Measurements from ENCODE around the gene PTPRD.

PTPRD gene

DNA sequence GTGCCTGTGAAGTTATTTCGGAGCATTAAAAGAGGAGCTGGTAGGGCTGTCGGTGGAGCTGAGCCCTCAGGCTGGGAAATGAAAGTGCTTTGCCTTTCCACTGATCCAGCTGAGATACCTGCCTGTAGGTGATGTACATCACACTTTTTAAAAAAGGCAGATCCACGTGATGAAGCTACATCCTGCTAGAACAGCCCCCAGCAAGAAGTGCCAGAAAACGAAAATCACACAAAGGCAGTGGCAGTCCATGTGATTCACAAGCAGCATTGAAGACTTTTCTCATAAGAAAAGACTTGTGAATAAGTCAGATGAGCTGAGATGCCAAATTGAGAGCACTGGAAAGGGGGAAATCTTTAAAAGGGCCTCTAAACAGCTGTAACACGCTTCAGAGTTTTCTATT is 765.1 kb downstream of the PTPRD start:
- Histone ChIP-seq H3K9me3 (ENCODE audit: control insufficient read depth in 2 of 2, low read length in 2 of 2) (no peaks in the 10 kb centered on the region), H3K27ac (ENCODE audit: low read length) (no peak overlapping the region), H3K36me3 (ENCODE audit: control insufficient read depth in 2 of 2, insufficient read depth in 2 of 2, low read length in 2 of 2) (no peaks in the 10 kb centered on the region), H3K27me3 (ENCODE audit: control insufficient read depth in 1 of 2, insufficient read depth in 2 of 2, low read length in 2 of 2) (no peaks in the 10 kb centered on the region), H3K9ac (ENCODE audit: low read length in 2 of 2) (no peak overlapping the region), H3K4me3 (ENCODE audit: low read length in 2 of 2) (no peak overlapping the region), H3K4me1 (ENCODE audit: control insufficient read depth, insufficient read depth, low read length) (no peaks in the 10 kb centered on the region)

DNA sequence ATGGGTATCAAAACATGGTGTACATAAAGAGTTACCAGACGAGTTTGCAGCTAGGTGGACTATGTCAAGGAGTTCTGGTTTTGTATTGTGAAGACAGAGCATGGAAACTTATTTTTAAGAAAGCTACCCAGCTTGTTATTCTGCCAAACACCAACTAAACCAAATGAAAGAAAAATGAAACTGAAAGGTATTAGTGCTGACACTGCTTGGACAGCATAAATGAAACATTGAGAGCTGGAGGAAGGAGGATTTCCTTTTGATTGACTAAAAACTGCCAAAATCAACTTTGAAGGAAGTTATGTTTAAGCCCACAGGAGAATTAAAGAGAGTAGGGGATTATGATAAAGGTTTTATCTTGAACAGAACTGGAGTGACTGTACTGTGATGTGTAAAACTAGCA is 766.2 kb downstream of the PTPRD start:
- no peaks in the 10 kb centered on the region for H3K27me3 ChIP-seq (ENCODE audit: control insufficient read depth in 1 of 2, insufficient read depth in 2 of 2, low read length in 2 of 2)
- H3K9me3 ChIP-seq (ENCODE audit: control insufficient read depth in 2 of 2, low read length in 2 of 2), result no peaks in the 10 kb centered on the region
- no peak overlapping the region for H3K27ac ChIP-seq (ENCODE audit: low read length)
- H3K4me1 ChIP-seq (ENCODE audit: control insufficient read depth, insufficient read depth, low read length), result no peaks in the 10 kb centered on the region
- H3K9ac ChIP-seq (ENCODE audit: low read length in 2 of 2), result no peak overlapping the region
- H3K36me3 ChIP-seq (ENCODE audit: control insufficient read depth in 2 of 2, insufficient read depth in 2 of 2, low read length in 2 of 2), result no peaks in the 10 kb centered on the region
- H3K4me3 ChIP-seq (ENCODE audit: low read length in 2 of 2), result no peak overlapping the region

DNA sequence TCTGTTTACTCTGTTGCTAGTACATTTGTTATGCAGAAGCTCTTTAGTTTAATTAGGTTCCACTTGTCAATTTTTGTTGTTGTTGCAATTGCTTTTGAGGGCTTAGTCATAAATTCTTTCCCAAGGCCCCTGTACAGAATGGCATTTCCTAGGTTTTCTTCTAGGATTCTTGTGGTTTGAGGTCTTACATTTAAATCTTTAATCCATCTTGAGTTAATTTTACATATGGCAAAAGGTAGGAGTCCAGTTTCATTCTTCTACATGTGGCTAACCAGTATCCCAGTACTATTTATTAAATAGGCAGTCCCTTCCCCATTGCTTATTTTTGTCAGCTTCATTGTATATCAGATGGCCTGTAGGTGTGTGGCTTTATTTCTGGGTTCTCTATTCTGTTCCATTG is 792.4 kb downstream of the PTPRD start:
- Histone ChIP-seq H3K36me3 (ENCODE audit: control insufficient read depth in 2 of 2, insufficient read depth in 2 of 2, low read length in 2 of 2) (no peaks in the 10 kb centered on the region), H3K4me1 (ENCODE audit: control insufficient read depth, insufficient read depth, low read length) (no peaks in the 10 kb centered on the region), H3K9ac (ENCODE audit: low read length in 2 of 2) (no peak overlapping the region), H3K27ac (ENCODE audit: low read length) (no peak overlapping the region), H3K4me3 (ENCODE audit: low read length in 2 of 2) (no peak overlapping the region), H3K9me3 (ENCODE audit: control insufficient read depth in 2 of 2, low read length in 2 of 2) (peaks cover 0 to 3% of the 10 kb centered on the region in 2 donors), H3K27me3 (ENCODE audit: control insufficient read depth in 1 of 2, insufficient read depth in 2 of 2, low read length in 2 of 2) (no peaks in the 10 kb centered on the region)

DNA sequence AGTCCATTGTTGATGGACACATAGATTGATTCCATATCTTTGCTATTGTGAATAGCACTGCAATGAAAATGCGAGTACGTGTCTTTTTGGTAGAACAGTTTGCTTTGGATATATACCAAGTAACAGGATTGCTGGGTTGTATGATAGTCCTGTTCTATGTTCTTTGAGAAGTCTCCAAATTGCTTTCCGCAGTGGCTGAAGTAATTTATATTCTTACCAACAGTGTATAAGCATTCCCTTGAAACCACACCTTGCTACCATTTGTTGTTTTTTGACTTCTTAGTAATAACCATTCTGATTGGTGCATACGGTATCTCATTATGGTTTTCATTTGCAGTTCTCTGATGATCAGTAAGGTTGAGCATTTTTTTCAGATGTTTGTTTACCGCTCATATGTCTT is 792.9 kb downstream of the PTPRD start:
- H3K4me3 ChIP-seq (ENCODE audit: low read length in 2 of 2), result no peak overlapping the region
- peaks cover 0 to 3% of the 10 kb centered on the region in 2 donors for H3K9me3 ChIP-seq (ENCODE audit: control insufficient read depth in 2 of 2, low read length in 2 of 2)
- no peaks in the 10 kb centered on the region for H3K36me3 ChIP-seq (ENCODE audit: control insufficient read depth in 2 of 2, insufficient read depth in 2 of 2, low read length in 2 of 2)

DNA sequence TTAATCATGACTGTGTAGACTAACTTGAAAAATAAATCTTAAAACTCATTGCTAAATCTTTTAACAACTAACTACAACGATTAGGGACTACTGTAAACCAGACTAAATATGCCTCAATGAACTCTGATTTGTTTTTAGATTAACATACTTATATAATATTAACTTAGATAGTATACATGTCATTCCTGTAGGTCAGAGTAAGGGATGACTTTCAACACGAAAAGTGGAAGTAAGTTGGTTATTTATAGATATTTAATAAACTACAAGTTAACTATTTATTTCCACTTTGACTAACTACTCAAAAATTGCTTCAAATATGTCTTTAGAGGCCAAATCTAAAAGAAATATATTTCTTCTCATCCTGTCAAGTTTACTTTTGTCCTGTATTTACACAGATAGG is 795.6 kb downstream of the PTPRD start:
- H3K9me3 ChIP-seq (ENCODE audit: control insufficient read depth in 2 of 2, low read length in 2 of 2), result peaks cover 0 to 3% of the 10 kb centered on the region in 2 donors
- H3K27ac ChIP-seq (ENCODE audit: low read length), result no peak overlapping the region
- H3K4me1 ChIP-seq (ENCODE audit: control insufficient read depth, insufficient read depth, low read length), result no peaks in the 10 kb centered on the region
- H3K4me3 ChIP-seq (ENCODE audit: low read length in 2 of 2), result no peak overlapping the region
- H3K27me3 ChIP-seq (ENCODE audit: control insufficient read depth in 1 of 2, insufficient read depth in 2 of 2, low read length in 2 of 2), result no peaks in the 10 kb centered on the region
- no peaks in the 10 kb centered on the region for H3K36me3 ChIP-seq (ENCODE audit: control insufficient read depth in 2 of 2, insufficient read depth in 2 of 2, low read length in 2 of 2)
- H3K9ac ChIP-seq (ENCODE audit: low read length in 2 of 2), result no peak overlapping the region

More for the DNA sequence above, 792.9 kb downstream of the PTPRD start:
- Histone ChIP-seq H3K27ac (ENCODE audit: low read length) (no peak overlapping the region), H3K4me1 (ENCODE audit: control insufficient read depth, insufficient read depth, low read length) (no peaks in the 10 kb centered on the region), H3K9ac (ENCODE audit: low read length in 2 of 2) (no peak overlapping the region), H3K27me3 (ENCODE audit: control insufficient read depth in 1 of 2, insufficient read depth in 2 of 2, low read length in 2 of 2) (no peaks in the 10 kb centered on the region)

DNA sequence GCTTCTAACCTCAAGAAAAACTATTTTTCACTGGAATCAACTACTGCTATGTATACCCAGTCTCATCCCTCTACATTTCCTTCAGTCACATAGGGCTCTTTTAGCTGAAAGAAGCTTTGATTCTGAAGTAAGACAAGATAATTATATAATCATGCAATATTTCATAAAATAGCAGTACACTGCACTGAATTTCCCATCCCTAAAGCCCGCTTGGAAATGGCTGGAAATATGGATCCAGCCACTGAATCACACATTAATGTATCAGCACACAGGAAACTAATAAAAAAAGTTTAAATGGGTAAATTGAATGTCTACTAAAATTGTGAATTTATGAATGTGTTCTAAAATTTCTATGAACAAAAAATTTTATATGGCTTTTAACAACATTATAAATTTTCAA is 808.7 kb downstream of the PTPRD start:
- Histone ChIP-seq H3K27ac (ENCODE audit: low read length) (no peak overlapping the region), H3K9me3 (ENCODE audit: control insufficient read depth in 2 of 2, low read length in 2 of 2) (no peaks in the 10 kb centered on the region), H3K4me3 (ENCODE audit: low read length in 2 of 2) (no peak overlapping the region), H3K36me3 (ENCODE audit: control insufficient read depth in 2 of 2, insufficient read depth in 2 of 2, low read length in 2 of 2) (no peaks in the 10 kb centered on the region), H3K9ac (ENCODE audit: low read length in 2 of 2) (no peak overlapping the region), H3K27me3 (ENCODE audit: control insufficient read depth in 1 of 2, insufficient read depth in 2 of 2, low read length in 2 of 2) (no peaks in the 10 kb centered on the region), H3K4me1 (ENCODE audit: control insufficient read depth, insufficient read depth, low read length) (no peaks in the 10 kb centered on the region)

DNA sequence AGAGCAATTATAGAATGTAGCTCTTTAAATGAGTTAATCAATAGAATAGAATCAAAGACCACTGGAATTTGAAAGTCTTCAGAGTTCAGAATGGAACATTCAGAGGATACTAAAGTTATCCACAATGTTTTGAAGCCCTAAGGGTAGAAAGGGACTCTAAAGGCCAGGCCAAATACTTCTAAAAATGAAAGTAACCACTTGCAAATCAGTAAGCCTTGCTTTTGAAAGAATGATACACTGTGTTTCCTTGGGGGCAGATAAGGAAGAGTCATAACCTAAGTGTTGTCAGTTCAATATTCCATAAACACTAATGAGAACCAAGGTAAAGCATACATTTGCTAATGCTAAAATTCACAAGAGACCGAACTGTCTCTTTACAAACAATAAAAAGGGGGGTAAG is 813.5 kb downstream of the PTPRD start:
- Histone ChIP-seq H3K9me3 (ENCODE audit: control insufficient read depth in 2 of 2, low read length in 2 of 2) (no peaks in the 10 kb centered on the region), H3K36me3 (ENCODE audit: control insufficient read depth in 2 of 2, insufficient read depth in 2 of 2, low read length in 2 of 2) (no peaks in the 10 kb centered on the region), H3K4me3 (ENCODE audit: low read length in 2 of 2) (no peak overlapping the region), H3K27ac (ENCODE audit: low read length) (no peak overlapping the region), H3K27me3 (ENCODE audit: control insufficient read depth in 1 of 2, insufficient read depth in 2 of 2, low read length in 2 of 2) (no peaks in the 10 kb centered on the region), H3K9ac (ENCODE audit: low read length in 2 of 2) (no peak overlapping the region), H3K4me1 (ENCODE audit: control insufficient read depth, insufficient read depth, low read length) (no peaks in the 10 kb centered on the region)

DNA sequence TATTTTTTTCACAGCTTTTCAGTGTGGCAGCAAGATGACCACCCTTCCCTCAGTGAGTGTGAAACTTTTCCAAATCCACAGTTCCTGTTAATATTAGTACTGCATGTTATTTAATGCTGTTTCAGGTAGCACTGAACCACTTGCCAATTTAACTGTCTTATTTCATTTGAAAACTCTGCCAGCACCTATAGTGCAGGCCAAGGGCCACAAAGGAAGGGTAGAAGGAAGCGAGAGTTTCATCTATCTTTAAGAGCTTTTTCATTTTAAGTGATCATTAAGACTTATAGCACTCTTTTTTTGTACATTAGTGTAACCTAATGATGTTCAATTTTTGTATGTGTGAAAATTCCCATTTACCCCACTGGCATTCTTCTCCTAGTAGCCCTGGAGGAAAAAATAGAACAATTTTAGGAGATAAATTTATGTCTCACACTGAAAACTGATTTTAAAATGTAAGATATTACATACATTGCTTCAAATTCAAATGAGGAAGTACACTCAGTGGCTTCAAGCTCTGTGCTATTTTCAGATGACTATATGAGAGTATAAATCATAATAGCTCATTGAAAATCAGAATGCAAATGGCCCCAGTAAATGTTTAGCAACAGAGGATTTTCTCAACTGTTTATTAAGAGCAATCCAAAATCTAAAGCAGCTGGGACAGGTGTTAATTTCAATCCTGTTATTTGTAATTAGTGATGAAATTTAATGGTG is 820.5 kb downstream of the PTPRD start:
- H3K27ac ChIP-seq (ENCODE audit: low read length), result no peak overlapping the region
- no peaks in the 10 kb centered on the region for H3K4me1 ChIP-seq (ENCODE audit: control insufficient read depth, insufficient read depth, low read length)
- H3K9me3 ChIP-seq (ENCODE audit: control insufficient read depth in 2 of 2, low read length in 2 of 2), result no peaks in the 10 kb centered on the region
- no peaks in the 10 kb centered on the region for H3K36me3 ChIP-seq (ENCODE audit: control insufficient read depth in 2 of 2, insufficient read depth in 2 of 2, low read length in 2 of 2)
- no peaks in the 10 kb centered on the region for H3K27me3 ChIP-seq (ENCODE audit: control insufficient read depth in 1 of 2, insufficient read depth in 2 of 2, low read length in 2 of 2)
- no peak overlapping the region for H3K4me3 ChIP-seq (ENCODE audit: low read length in 2 of 2)
- H3K9ac ChIP-seq (ENCODE audit: low read length in 2 of 2), result no peak overlapping the region

DNA sequence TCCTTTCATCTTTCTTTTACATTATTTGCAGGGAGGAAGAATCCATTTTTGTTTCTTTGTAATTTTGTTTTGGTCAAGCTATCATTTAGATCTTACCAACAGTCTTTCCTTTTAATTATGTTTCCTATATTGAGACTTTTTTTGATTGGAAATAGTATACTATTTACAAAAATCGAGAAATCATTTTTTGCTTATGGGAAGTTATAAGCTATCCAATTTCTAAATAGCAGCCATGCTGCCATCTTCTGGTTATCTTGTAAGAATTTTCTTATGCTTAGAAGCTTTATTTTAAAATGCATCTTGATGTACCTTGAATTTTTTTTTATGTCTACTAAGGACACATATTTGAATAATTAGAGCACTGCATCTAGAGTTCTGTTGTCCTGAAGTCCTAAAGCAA is 821.2 kb downstream of the PTPRD start:
- no peak overlapping the region for H3K9ac ChIP-seq (ENCODE audit: low read length in 2 of 2)
- no peaks in the 10 kb centered on the region for H3K27me3 ChIP-seq (ENCODE audit: control insufficient read depth in 1 of 2, insufficient read depth in 2 of 2, low read length in 2 of 2)
- no peak overlapping the region for H3K4me3 ChIP-seq (ENCODE audit: low read length in 2 of 2)
- H3K27ac ChIP-seq (ENCODE audit: low read length), result no peak overlapping the region
- H3K9me3 ChIP-seq (ENCODE audit: control insufficient read depth in 2 of 2, low read length in 2 of 2), result no peaks in the 10 kb centered on the region
- H3K4me1 ChIP-seq (ENCODE audit: control insufficient read depth, insufficient read depth, low read length), result no peaks in the 10 kb centered on the region
- H3K36me3 ChIP-seq (ENCODE audit: control insufficient read depth in 2 of 2, insufficient read depth in 2 of 2, low read length in 2 of 2), result no peaks in the 10 kb centered on the region

DNA sequence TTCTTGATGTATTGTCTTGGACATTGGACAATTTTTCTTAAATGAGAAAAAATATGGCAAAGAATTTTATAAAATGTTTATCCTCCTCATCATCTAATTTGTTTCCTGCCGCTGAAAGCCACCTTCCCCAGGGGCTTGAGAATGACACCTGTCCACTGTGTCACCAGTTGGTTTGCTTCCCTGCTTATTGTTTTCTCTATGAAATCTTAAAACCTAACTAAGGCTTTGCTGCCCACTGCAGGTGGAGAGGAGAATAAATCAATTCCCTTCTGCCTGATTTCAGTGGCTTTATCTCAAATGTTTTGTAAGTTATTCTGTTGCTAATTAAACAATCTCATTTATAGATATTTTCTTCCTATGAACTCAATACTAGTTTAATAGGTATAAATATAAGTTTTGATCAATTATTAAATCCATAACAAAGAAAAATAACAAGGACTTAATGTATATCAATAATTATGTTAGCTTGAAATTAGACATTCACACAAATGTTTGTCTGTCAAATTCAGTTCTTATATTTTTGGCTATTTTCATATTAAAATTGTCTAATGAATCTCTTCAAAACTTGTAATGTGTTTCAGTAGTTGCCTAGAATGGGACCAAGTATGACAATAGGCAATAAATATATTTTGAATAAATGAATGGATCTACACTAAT is 822.5 kb downstream of the PTPRD start:
- no peak overlapping the region for H3K4me3 ChIP-seq (ENCODE audit: low read length in 2 of 2)
- no peak overlapping the region for H3K27ac ChIP-seq (ENCODE audit: low read length)
- no peaks in the 10 kb centered on the region for H3K4me1 ChIP-seq (ENCODE audit: control insufficient read depth, insufficient read depth, low read length)
- H3K36me3 ChIP-seq (ENCODE audit: control insufficient read depth in 2 of 2, insufficient read depth in 2 of 2, low read length in 2 of 2), result no peaks in the 10 kb centered on the region
- no peak overlapping the region for H3K9ac ChIP-seq (ENCODE audit: low read length in 2 of 2)
- H3K27me3 ChIP-seq (ENCODE audit: control insufficient read depth in 1 of 2, insufficient read depth in 2 of 2, low read length in 2 of 2), result no peaks in the 10 kb centered on the region
- no peaks in the 10 kb centered on the region for H3K9me3 ChIP-seq (ENCODE audit: control insufficient read depth in 2 of 2, low read length in 2 of 2)

DNA sequence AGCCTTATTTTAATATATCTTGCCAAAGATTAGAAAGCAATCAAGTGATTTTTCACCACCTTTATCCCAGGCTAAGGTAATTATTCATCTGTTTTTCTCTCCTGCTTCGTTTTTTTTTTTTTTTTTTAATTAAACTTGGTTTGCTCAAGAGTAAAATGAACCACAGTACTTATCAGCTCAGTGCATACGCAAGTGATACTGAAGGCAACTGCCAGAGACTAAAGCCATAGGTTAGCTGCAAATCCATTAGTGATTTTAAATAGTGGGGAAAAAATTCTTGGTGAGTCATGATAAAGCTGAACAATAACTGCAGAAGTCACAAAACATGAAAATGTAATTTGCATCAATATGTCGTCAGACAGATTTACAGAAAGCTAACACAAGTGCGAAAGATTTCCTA is 829.1 kb downstream of the PTPRD start:
- no peaks in the 10 kb centered on the region for H3K27me3 ChIP-seq (ENCODE audit: control insufficient read depth in 1 of 2, insufficient read depth in 2 of 2, low read length in 2 of 2)
- no peaks in the 10 kb centered on the region for H3K9me3 ChIP-seq (ENCODE audit: control insufficient read depth in 2 of 2, low read length in 2 of 2)
- no peak overlapping the region for H3K27ac ChIP-seq (ENCODE audit: low read length)
- no peak overlapping the region for H3K4me3 ChIP-seq (ENCODE audit: low read length in 2 of 2)
- no peaks in the 10 kb centered on the region for H3K4me1 ChIP-seq (ENCODE audit: control insufficient read depth, insufficient read depth, low read length)
- H3K36me3 ChIP-seq (ENCODE audit: control insufficient read depth in 2 of 2, insufficient read depth in 2 of 2, low read length in 2 of 2), result no peaks in the 10 kb centered on the region
- no peak overlapping the region for H3K9ac ChIP-seq (ENCODE audit: low read length in 2 of 2)
